Type B pancreatic cell (in vitro differentiated cells): ENCODE results near the gene RSPH9. TPM values are rescaled to one million over a fixed set of nuclear protein-coding genes. Genes with fewer than 3 reads are reported as not detected.
A peak's percentile ranks its signal among the peaks of the same experiment; 100 is the strongest.

Experiments used
- DNase-seq: peaks from one replicate; pipeline ENCODE4 v3.0.0; 2021; ENCODE audit warnings: mixed read lengths; ENCODE audit not compliant: unreplicated experiment; ENCODE audit errors: extremely low spot score
- H3K27ac Mint-ChIP-seq: 2 replicates; pipeline ENCODE4 v1.8.0; 2021; ENCODE audit warnings: mild to moderate bottlenecking, mixed read lengths
- H3K27me3 Mint-ChIP-seq: 2 replicates; pipeline ENCODE4 v1.8.0; 2021; ENCODE audit warnings: mixed read lengths
- H3K36me3 Mint-ChIP-seq: 2 replicates; pipeline ENCODE4 v1.8.0; 2021; ENCODE audit warnings: mixed read lengths
- H3K4me1 Mint-ChIP-seq: one replicate; pipeline ENCODE4 v1.8.0; 2021; ENCODE audit warnings: mixed read lengths; ENCODE audit not compliant: unreplicated experiment
- H3K4me3 Mint-ChIP-seq: 2 replicates; pipeline ENCODE4 v1.8.0; 2021; ENCODE audit warnings: mild to moderate bottlenecking, mixed read lengths
- H3K9me3 Mint-ChIP-seq: 2 replicates; pipeline ENCODE4 v1.8.0; 2021; ENCODE audit warnings: mixed read lengths
- CTCF ChIP-seq: fragments of 200-600 bp; sonication (generic); conservative IDR thresholded peaks from 2 replicates; pipeline ENCODE4 v1.5.0; 2021; ENCODE audit warnings: antibody characterized with exemption, mild to moderate bottlenecking
- total RNA-seq: library from RNA; stranded (reverse); gene quantifications from 2 replicates; pipeline ENCODE4 v1.2.1, GENCODE V29; 2021; ENCODE audit warnings: low replicate concordance

RSPH9 gene
- total RNA-seq, 1 donor from 2014 or later: 0.53 TPM

GRCh38 chr6:43667245-43668150, 22.7 kb downstream of the RSPH9 start:
- Mint-ChIP-seq H3K4me3 (peak overlapping the region; percentile 75), H3K4me1 (peaks cover 35% of the 10 kb centered on the region), H3K36me3 (peaks cover 3% of the 10 kb centered on the region), H3K9me3 (no peaks in the 10 kb centered on the region), H3K27me3 (no peaks in the 10 kb centered on the region), H3K27ac (peak overlapping the region; percentile 82)
- TF ChIP-seq CTCF: peak; percentile 96
- peak; percentile 92 for DNase-seq

- Mint-ChIP-seq H3K4me1 (peaks cover 35% of the 10 kb centered on the region), H3K4me3 (peak overlapping the region; percentile 57), H3K27ac (peak overlapping the region; percentile 82), H3K9me3 (no peaks in the 10 kb centered on the region), H3K27me3 (no peaks in the 10 kb centered on the region), H3K36me3 (peaks cover 3% of the 10 kb centered on the region)
- TF ChIP-seq CTCF: peak; percentile 59
- no peak for DNase-seq
Measured at GRCh38 chr6:43668151-43669028, 23.6 kb downstream of the RSPH9 start.

GRCh38 chr6:43669050-43669921, 24.4 kb downstream of the RSPH9 start:
- peaks cover 3% of the 10 kb centered on the region for H3K36me3 Mint-ChIP-seq
- DNase-seq: no peak
- TF ChIP-seq CTCF: no peak
- no peaks in the 10 kb centered on the region for H3K9me3 Mint-ChIP-seq
- peaks cover 35% of the 10 kb centered on the region for H3K4me1 Mint-ChIP-seq
- H3K4me3 Mint-ChIP-seq: no peak overlapping the region
- peak overlapping the region; percentile 92 for H3K27ac Mint-ChIP-seq
- no peaks in the 10 kb centered on the region for H3K27me3 Mint-ChIP-seq

- DNase-seq: no peak
- no peak for TF ChIP-seq CTCF
- Mint-ChIP-seq H3K27me3 (no peaks in the 10 kb centered on the region), H3K36me3 (peaks cover 10% of the 10 kb centered on the region), H3K27ac (peak overlapping the region; percentile 92), H3K4me1 (peaks cover 35% of the 10 kb centered on the region), H3K9me3 (no peaks in the 10 kb centered on the region), H3K4me3 (no peak overlapping the region)
Measured at GRCh38 chr6:43669922-43670622, 25.2 kb downstream of the RSPH9 start.
